ENCODE data around the gene RCC2.
"Not testable (repeated sequence)": the region's sequence is repeated elsewhere in the genome, so short reads cannot be mapped to it uniquely, and the experiment has no call there.

RCC2 gene

DNA sequence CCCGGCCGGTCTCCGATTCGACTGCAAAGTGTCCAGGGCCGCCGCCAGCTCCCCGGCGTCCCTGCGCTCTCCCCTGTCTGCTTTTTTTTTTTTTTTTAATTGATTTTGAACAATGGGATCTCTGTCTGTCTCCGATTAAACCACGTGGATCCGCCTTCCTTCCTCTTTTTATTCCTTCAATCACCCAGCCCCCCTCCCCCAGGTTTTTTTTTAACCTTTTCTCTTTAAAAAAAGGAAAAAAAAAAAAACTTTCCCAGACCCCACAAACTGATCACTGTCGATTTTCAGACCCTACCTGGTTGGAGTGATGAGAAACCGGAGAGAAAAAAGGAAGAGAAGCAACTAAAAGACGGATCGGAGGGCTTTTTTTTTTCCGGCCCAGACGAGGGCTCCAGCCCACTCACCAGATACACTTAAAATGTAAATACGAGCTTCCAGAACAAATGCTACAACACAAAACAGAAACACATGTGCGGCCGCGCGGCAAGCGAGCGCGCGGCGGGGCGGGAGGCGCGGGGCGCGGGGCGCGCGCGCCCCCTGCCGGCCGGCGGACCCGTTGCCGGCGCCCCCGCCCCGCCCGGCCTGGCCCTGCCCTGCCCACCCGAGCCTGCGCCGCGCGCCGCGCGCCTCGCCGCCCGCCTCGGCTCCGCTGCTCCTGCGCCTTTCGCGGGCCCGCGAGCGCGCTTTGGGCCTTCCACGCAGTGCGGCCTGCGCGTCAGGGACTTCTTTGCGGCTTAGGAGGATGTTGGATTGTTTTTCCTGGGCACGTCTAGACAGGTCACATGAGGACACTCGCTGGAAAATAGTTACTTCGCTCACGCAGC lies at the start of gene RCC2:
Gene RCC2, minus strand, starts transcription at position 428 of the 824 bp plus-strand sequence. CDS start 1,163 bp downstream, outside the sequence.
- no peak for DNase-seq

DNA sequence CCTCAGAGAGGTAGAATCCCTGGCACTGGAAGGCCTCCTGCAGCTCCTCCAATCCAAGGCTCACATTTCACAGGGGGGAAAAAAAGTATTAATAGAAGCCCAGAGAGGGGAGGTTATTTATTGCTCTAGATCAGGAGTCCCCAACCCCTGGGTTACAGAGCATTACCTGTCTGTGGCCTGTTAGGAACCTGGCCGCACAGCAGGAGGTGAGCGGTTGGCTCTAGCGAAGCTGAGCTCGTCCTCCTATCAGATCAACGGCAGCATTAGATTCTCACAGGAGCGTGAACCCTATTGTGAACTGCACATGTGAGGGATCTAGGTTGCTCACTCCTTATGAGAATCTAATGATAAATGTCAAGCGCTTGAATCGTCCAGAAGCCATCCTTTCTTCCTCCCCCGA lies 46.8 kb upstream of the RCC2 start:
- DNase-seq = no peak

DNA sequence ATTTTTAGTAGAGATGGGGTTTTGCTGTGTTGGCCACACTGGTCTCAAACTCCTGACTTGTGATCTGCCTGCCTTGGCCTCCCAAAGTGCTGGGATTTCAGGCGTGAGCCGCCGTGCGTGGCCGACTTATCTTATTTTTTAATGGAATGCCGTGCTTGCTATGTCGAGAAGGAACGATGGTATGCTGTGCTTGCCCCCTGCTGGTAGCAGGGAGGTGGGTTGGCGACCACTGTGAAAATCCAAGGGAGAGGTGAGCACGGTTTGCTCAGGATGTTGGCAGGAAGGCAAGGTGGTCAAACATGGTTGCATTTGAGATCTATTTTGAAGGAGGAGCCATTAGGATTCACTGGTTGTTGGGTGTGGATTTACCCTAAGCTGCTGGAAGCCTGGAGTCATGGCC lies 45.8 kb upstream of the RCC2 start:
- no peak for DNase-seq

DNA sequence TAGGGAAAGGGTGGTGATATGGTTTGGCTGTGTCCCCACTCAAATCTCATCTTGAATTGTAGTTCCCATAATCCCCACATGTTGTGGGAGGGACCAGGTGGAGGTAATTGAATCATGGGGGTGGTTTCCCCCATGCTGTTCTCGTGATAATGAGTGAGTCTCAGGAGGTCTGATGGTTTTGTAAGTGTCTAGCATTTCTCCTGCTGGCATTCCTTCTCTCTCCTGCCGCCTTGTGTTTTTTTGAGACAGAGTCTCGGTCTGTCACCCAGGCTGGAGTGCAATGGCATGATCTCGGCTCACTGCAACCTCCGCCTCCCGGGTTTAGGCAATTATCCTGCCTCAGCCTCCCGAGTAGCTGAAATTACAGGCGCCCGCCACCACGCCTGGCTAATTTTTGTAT lies 42.5 kb upstream of the RCC2 start:
- DNase-seq = not testable (repeated sequence)

DNA sequence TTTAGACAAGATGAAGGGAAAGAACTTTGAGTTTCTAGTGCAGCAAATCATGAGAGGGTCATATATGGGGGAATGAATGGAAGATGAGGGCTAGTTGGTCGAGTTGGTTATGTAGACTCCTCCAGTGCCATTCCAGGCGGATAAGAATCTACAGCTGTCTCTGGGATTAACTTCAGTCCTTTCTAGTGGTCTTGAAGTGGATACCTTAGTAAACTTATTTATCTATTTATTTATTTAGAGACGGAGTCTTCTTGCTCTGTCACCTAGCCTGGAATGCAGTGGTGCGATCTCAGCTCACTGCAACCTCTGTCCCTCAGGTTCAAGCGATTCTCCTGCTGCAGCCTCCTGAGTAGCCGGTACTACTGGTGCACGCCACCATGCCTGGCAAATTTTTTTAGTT lies 41.4 kb upstream of the RCC2 start:
- no peak for DNase-seq

DNA sequence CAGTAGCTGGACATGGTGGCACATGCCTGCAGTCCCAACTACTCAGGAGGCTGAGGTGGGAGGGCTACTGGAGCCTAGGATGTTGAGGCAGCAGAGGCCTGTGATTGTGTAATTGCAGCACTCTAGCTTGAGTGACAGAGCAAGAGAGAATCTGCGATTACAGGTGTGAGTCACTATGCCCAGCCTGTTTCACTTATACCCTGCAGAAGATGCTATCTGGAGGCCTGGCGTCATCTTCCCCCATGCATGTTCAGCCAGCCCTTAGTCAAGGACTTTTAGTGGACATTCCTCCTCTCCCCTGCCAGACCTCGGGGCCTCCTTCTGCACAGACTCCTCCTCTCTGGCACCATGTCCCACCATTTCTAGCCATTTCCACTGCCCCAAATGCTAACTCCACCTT lies 36.3 kb upstream of the RCC2 start:
- no peak for DNase-seq

DNA sequence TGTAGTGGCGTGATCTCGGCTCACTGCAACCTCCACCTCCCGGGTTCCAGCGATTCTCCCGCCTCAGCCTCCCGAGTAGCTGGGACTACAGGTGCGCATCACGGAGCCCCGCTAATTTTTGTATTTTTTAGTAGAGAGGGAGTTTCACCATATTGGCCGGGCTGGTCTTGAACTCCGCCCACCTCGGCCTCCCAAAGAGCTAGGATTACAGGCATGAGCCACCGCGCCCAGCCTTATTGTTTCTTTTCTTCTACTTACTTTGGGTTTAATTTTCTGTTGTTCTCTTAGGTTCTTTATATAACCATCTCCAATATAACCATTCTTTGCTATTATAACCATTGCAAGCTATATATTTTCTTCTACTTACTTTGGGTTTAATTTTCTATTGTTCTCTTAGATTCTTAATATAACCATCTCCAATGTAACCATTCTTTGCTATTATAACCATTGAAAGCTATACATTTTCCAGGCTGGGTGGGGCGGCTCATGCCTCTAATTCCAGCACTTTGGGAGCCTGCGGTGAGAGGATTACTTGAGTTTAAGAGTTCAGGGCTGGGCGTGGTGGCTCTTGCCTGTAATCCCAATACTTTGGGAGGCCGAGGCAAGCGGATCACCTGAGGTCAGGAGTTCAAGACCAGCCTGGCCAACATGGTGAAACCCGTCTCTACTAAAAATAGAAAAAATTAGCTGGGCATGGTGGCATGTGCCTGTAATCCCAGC lies 35.5 kb upstream of the RCC2 start:
- DNase-seq = not testable (repeated sequence)

DNA sequence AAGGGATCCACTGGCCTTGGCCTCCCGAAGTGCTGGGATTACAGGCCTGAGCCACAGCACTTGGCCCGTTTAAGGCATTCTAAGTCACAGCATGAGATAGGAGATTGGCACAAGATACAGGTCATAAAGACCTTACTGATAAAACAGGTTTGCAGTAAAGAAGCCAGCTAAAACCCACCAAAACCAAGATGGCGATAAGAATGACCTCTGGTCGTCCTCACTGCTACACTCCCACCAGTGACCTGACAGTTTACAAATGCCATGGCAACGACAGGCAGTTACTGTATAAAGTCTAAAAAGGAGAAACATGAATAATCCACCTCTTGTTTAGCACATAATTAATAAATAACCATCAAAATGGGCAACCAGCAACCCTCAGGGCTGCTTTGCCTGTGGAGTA lies 33.3 kb upstream of the RCC2 start:
- DNase-seq = no peak

DNA sequence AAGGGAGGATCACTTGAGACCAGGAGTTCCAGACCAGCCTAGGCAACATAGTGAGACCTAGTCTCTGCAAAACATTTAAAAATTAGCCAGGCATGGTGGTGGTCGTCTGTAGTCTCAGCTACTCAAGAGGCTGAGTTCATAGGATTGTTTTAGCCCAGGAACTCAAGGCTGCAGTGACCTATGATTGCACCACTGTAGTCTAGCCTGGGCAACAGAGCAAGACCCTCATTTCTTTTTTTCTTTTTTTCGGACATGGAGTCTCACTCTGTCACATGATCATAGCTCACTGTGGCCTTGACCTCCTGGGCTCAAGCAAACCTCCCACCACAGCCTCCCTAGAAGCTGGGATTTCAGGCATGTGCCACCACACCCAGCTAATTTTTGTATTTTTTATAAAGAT lies 31.9 kb upstream of the RCC2 start:
- DNase-seq = no peak

DNA sequence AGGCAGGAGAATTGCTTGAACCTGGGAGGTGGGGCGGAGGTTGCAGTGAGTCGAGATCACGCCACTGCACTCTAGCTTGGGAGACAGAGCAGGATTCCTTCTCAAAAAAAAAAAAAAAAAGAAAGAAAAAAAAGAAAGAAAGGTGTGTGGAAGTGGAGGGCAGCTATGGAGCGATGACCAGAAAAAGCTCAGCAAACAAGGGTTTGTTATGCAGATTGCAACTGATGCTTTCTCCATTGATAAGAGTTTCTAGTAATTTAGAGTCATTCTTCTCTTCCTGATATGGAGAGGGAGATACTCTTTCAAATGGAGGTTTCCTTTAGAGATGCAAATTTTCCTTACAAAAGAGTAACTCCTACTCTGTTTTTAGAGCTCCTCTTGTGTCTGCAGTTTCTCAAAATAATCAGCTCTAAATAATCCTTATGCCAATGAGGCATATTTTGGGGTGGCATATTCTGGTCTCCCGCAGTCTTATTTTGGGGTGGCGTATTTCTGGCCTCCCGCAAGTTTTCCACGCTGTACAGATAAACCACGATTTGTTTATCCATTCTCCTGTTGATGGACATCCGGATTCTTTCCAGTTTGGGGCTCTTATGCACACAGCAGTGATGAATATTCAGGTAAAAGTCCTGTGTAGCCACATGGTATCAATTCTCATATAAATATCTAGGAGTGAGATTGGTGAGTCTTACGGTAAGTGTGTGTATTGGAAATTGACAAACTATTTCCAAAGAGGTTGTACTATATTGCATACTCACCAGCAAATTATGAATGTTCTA lies 30.7 kb upstream of the RCC2 start:
- DNase-seq = no peak

DNA sequence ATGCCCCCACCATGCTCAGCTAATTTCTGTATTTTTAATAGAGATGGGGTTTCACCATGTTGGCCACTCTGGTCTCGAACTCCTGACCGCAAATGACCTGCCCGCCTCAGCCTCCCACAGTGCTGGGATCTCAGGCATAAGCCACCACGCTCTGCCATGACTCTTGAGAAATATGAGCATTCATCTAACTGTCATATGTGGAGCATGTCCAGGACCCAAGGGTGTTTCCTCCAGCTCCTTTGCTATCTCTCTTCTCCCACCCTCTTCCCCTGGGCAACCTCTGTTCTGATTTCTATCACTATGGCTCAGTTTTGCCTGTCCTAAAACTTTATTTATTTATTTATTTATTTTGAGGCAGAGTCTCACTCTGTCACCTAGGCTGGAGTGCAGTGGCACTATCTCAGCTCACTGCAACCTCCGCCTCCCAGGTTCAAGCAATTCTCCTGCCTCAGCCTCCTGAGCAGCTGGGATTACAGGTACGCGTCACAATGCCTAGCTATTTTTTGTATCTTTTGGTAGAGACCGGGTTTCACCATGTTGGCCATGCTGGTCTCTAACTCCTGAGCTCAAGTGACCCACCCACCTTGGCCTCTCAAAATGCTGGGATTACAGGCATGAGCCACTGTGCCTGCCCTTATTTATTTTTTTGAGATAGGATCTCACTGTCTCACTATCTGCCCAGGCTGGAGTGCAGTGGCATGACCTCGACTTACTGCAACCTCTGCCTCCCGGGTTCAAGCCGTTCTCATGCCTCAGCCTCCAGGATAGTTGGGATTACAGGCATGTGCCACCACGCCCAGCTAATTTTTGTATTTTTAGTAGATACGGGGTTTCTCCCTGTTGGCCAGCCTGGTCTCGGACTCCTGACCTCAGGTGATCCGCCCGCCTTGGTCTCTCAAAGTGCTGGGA lies 29.1 kb upstream of the RCC2 start:
- DNase-seq = not testable (repeated sequence)

DNA sequence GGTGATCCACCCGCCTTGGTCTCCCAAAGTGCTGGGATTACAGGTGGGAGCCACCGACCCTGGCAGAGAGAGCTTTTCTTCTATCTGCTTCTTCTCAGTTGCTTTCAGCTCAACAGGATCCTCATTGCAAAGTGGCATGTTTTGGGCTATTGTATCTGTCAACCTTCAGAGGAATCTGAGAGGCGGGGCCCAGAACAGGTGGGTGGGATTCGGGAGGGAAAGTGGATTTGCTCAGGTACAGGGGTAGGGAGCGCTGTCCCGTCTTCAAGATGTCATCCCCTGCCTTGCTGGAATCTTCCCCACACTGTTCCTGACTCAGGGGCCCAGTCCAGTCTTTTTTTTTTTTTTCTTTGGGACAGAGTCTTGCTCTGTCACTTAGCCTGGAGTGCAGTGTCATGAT lies 26.9 kb upstream of the RCC2 start:
- DNase-seq = no peak

DNA sequence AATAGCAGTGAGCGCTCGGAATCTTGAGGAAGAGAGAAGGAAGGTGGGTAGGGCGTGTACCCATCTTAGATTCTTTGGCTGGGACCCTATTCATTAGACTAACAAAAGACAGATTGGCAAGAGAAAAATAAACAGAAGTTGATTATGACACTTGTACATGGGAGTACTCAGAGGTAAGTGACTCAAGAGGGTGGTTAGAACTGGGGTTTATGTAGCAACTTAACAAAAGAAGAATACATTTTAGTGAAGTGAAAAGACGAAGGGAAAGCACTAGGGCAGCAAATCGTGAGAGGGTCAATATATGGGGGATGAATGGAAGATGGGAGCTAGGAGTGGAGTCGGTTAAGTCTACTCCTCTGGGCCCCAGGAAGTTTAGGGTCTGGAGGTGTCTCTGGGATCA lies 25.8 kb upstream of the RCC2 start:
- DNase-seq = no peak

DNA sequence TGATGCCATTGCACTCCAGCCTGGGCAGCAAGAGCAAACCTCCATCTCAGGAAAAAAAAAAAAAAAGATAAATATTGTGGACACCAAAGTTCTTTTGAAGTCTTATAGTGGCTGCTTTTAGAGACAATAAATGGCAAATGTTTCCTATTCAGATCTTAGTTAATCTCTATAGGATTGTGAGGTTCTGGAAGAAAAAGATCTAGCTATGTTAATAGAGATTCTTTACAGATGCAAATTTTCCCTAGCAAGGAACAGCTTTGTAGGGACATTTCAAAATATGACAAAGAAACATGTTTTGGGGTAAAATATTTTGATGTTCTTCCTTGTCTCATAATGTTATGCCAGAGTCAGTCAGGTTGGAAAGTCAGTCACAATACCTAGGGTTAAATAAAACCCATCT lies 24.5 kb upstream of the RCC2 start:
- DNase-seq = no peak

DNA sequence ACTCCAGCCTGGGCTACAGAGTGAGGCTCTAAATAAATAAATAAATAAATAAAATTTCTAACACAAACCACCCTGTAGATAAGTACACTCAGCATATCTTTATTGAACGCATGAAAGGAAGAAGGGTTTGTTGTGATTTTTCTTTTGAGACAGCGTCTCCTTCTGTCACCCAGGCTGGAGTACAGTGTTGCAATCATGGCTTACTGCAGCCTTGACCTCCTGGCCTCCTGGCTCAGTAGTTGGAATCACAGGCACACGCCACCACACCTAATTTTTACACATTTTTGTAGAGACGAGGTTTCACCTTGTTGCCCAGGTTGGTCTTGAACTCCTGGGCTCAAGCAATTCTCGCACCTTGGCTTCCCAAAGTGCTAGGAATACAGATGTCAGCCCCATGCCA lies 23.2 kb upstream of the RCC2 start:
- DNase-seq = no peak

DNA sequence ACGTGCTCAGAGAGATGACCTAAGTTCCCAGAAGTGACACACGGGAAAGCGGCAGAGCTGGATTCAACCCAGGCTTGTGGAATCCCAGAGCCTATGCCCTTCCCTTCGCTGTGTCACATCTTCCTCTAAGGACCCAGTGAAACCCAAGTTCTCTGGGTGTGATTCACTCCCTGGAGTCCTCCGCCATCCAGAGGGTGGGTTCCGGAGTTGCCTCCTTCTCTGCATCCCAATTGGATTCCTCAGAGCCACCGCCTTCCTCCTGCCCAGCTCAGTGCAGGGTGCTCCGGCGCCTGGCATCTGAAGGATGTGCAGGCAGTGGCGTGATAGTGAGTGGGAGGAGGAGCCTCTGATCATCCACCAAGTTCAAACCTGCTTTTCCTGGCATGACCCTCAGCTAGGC lies 20.7 kb upstream of the RCC2 start:
- no peak for DNase-seq

DNA sequence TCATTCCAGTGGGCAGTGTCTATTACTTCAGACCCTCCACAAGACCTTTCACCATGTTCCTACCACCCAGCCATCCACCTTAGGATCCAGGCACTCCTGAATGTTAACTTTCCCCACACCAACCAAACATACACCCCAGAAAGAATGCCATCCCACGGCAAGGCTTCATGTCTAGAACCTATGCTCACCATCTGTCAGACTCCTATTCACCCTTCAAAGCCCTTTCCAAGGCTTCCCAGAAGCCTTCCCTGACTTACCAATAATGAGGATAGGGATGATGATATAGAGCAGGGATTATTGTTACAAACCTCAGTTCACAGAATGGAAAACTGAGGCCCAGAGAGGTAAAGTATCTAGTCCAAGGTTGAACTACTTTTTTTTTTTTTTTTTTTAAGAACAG lies 19.3 kb upstream of the RCC2 start:
- no peak for DNase-seq

DNA sequence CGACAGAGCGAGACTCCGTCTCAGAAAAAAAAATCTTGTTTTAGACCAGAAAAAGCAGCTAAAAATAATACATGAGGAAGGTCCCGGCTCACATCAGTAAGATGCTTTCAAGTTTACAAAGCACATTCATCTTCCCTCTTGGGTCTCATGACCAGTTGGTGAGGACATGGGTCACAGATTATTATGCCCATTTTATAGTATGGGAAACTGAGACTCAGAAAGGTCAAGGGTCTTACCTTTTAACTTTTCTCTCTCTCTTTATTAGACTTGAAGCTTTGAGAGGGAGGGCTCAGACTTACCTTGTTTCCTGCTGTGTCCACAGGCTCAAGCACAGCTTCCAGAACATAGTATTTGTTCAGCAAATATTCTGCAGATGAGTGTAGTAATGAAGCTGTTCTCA lies 13.2 kb upstream of the RCC2 start:
- no peak for DNase-seq

DNA sequence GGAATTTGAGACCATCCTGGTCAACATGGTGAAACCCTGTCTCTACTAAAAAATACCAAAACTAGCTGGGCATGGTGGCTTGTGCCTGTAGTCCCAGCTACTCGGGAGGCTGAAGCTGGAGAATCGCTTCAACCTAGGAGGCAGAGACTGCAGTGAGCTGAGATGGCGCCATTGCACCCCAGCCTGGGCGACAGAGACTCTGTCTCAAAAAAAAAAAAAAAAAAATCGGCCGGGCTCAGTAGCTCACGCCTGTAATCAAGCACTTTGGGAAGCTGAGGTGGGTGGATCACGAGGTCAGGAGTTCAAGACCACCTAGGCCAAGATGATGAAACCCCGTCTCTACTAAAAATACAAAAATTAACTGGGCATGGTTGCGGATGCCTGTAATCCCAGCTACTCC lies 12.7 kb upstream of the RCC2 start:
- DNase-seq = not testable (repeated sequence)

DNA sequence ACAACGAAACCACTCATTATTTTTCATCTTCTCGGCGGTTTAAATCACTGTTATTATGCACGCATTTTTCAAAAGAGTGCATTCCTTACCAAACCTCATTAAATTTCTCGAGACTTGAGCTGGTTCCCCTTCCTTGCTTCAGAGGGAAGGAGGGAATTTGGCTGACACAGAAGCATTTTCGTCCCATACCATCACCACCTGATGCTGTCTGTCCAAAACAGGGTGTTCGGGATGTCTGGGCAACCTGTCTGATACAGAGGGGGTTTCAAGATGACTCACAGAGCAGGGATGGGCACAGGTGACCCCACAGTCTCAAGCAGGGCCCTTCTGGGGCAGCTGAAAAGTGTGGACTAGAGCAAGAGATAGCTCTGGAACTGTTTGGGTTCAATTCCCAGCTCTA lies 12.3 kb upstream of the RCC2 start:
- DNase-seq = no peak

DNA sequence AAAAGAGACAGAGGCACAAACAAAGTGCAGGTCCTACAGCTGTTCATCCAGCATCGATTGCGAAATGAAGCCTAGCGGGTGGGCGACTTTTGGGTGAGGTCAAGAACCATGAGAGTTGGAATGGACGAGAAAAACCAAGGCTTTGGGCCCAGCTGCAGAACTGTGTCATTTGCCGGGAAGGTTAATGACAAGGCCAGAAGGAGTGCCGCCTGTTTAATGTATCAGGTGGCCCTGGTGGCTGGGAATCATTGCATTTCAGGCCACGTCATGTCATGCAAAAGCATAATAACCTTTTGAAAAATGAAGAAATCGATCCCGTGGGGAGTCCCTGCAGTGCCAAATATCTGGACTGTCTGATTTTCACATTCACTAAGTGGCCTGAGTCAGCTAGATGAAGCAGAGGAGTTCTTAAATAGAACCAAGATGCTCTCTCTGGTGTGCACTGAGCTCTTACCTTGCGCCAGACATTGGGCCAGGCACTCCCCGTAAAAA lies 8.1 kb upstream of the RCC2 start:
- DNase-seq = no peak

DNA sequence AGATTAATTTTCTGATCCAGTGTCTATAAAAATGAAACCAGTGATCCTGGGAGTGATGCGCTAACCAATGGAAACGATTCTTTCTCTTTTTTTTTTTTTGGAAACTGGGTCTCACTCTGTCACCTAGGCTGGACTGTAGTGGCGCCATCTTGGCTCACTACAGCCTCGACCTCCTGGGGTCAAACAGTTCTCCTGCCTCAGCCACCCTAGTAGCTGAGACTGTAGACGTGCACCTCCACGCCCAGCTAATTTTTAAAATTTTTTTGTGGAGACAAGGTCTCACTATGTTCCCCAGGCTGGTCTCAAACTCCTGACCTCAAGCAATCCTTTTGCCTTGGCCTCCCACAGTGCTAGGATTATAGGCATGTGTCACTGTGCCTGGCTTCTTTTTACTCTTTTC lies 3.4 kb upstream of the RCC2 start:
- no peak for DNase-seq

DNA sequence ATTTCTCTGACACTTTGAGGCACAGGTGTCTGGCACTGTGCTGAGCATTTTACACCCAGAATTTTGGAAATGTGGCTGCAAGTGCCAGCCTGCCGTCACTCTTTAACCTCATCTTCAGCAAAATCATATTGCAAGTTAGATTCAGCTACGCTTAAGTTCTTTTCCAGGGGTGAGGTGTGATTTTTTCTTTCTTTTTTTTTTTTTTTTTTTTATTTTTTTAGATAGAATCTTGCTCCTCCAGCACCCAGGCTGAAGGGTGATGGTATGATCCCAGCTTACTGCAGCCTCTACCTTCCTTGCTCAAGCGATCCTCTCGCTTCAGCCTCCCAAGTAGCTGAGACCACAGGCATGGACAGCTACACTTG lies 2.5 kb upstream of the RCC2 start:
- no peak for DNase-seq
